GM10847 (cell line): ENCODE measurements around the gene FREY1.

ENCODE experiments used
- POLR2A ChIP-seq: IDR thresholded peaks from 2 replicates; pipeline ENCODE4 v1.6.1; 2011; ENCODE audit not compliant: insufficient read length; ENCODE audit errors: extremely low read depth

The FREY1 gene

DNA sequence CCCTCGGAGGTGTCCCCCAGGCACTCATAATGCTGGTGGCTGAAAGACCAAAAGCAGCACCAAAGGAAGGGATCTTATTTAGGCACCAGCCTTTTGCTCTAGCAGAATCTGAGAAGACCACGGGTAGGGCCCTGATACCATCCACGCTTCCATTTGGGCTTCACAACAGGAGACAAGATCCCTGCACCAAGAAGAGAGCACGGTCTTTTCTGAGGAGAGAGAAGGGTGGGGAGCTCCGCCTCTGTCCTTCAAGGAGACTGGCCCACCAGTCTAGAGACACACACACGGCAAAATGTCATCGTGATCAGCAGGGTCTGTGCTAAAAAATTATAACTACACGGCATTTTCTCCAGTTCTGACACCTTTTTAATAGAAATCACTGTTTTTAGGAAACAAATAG is 25.1 kb upstream of the FREY1 start:
- TF ChIP-seq POLR2A: no peak

DNA sequence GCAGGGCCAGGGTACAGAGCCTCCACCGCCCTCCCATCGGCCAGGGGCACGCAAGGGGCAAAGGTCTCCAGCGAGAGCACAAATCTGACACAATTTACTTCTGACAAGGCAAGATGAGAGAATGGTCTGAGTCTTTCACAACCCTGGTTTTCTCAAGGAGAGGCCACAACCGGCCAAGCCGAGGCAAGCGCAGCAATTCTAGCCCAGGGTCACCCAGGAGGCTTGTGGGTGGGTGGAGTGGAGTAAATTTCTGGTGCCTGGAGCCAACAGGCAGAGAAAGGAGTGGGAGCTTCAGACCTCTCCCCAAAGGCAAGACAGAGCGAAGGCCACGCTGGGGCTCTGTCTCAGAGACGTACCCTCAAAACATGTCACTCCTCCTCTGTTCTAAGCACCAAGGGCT is 24.7 kb upstream of the FREY1 start:
- TF ChIP-seq POLR2A: no peak

DNA sequence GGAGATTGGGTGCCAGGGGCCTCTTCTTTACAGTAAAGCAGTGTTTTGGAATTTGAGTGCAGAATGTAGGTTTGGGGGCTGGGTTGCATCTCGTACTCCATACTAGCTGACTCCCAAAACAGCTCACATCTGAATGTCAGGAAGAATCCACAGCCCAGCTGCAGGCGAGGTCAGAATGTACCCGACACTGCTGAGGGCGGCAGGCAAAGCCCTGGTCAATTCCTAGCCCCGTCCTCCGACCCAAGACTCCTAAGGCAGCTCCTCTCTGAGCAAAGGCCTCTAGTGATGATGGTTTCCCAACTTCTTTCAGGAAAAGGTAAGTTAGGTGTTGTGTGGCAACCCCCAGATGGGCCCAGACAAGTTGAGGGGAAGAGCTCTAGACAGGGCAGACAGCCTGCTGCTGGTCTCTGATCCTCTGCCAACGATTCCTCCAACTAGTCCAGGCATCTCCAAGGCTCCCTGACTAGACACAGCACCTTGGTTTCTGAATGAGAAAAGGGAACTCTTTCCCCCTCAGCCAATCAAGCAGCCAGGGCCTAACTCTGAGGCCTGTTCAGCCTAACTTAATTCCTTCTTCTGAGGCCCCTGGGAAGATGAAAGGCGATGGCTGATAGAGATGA is 24.0 kb upstream of the FREY1 start:
- no peak for TF ChIP-seq POLR2A

DNA sequence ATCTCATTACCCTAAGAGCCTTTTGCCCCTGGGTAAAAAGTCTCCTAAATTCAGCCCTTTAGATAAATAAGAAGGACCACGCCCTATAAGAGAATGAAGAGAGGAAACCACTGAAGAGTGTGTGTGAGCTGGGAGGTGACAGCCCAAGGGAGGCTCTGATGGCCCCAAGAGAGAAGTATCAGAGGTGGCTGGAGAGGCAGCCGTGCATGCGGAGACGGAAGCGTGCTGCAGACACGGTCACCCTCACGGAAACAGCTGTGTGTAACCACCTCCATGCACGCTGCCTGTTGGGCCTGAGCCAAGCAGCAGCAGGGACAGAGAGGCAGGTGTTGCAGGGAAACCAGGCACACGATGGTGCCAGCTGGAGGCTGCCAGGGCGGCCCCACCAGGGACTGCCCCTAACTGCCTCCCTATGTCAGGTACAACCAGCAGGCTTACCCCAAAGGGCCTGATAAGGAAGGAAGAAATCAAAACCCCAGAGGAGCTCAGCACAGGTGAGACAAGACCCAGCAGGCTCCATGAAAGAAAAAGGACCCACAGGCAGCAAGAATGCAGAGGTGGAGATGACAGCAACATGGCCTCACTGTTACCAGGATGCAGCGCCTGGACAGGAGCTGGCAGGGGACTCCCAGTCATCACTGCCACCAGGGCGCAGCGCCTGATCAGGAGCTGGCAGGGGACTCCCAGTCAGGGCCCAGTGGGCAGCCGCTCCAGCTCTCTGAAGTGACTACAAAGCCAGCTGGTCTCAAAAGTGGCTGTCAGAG is 23.1 kb upstream of the FREY1 start:
- TF ChIP-seq POLR2A: no peak

DNA sequence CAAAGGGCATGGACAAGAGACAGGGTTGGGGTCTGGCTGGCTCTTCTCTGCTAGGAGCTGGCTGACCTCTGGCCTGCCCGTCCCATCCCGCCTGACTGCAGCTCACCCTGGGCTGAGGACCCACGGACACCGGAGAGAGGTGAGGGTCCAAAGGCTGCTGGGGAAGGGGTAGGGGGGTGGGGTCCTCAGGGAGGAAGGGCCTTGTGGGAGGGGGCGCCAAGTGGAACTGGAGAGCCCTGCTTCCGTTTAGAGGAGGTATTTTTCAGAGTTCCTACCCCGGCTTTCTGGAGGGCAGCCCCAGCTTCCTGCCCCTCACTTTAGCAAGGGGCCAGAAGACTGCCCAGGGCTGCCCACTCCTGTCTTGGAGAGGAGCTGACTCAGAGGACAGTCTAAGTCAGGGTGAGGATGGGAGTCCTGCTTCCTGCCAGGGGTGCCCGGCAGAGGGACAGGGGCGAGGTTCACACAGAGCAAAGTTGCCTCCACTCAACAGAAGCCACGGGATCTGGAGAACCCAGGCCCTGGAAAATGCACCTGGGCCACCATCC is 22.5 kb upstream of the FREY1 start:
- no peak for TF ChIP-seq POLR2A

DNA sequence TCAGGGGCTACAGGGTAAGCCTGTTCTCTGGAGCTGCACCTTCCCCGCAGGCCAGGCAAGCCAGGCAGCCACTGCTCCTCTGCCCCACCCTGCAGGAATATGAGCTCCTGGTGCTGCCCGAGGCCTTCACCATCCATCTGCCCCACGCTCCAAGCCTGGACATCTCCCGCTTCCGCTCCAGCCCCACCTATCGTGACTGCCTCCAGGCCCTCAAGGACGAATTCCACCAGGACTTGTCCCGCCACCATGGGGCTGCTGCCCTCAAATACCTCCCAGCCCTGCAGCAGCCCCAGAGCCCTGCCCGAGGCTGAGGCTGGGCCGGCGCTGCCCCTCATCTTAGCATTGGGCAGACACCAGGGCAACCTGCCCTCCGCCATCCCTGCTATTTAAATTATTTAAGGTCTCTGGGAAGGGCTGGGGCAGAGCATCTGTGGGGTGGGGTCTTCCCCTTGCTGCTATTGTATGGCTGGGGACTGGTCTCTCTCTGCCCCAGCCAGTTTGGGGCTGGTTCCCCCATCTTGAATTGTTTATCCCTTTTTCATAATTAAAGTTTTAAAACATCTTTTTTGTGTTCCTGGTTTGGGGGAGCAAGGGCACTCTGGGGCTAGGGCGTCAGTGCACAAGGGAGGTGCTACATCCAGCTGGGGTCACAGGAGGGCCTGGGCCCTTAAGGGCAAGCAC is 21.6 kb upstream of the FREY1 start:
- TF ChIP-seq POLR2A: no peak

DNA sequence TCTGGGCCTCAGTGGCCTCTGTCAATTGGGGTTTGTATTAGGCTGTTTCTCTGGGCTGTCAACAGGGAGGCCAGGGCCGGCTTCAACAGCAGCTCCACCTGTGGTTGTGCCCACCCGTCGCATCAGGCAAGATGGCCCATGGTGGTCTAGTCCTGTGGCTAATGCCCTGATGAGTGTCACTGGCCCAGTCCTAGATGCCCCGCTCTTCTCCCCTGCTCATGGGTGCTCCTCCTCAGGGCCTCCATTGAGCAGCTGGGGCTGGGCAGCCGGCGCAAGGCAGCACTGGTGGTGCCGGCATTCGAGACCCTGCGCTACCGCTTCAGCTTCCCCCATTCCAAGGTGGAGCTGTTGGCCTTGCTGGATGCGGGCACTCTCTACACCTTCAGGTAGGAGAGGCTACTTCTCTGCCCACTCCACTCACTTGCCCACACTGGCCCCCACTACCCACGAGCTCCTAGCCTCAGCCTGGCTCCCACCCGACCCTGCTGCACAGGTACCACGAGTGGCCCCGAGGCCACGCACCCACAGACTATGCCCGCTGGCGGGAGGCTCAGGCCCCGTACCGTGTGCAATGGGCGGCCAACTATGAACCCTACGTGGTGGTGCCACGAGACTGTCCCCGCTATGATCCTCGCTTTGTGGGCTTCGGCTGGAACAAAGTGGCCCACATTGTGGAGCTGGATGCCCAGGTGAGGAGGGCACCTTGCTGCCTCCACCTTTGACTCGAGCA is 20.8 kb upstream of the FREY1 start:
- TF ChIP-seq POLR2A: no peak

DNA sequence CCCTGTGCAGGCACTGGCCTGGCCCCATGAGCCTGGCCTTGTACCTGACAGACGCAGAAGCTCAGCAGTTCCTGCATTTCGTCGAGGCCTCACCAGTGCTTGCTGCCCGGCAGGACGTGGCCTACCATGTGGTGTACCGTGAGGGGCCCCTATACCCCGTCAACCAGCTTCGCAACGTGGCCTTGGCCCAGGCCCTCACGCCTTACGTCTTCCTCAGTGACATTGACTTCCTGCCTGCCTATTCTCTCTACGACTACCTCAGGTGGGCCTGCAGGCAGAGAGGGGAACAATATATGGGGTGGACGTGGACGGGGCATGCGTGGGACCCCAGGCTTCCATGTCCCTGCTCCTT is 20.2 kb upstream of the FREY1 start:
- TF ChIP-seq POLR2A: no peak

DNA sequence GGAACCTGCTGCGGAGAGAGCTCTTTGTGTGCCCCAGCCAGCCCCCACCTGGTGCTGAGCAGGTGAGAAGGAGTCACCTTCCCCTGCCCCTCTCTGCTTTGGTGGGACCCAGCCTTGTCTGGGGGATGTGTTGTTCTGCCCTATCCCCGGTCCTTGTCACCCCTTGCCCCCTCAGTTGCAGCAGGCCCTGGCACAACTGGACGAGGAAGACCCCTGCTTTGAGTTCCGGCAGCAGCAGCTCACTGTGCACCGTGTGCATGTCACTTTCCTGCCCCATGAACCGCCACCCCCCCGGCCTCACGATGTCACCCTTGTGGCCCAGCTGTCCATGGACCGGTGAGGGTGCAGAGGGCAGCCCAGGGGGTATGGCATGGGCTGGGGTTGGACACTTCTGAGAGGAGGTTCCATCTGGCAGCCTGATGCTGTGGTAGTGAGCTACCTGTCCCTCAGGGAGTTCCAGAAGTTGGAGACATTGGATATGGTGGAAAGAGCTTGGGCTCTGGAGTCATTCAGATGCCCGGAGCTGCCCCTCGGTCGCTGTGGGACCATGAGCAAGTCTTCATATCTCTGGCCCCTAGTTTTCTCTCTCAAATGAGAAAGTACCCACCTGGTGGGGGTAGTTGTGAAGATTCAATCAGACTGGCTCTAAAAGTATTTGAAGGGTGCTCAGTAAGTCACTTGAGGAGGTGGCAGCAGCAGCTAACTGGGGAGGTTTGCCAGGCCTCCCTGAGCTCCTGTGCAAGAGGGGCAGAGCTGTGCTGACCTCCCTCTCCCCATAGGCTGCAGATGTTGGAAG is 19.7 kb upstream of the FREY1 start:
- no peak for TF ChIP-seq POLR2A

DNA sequence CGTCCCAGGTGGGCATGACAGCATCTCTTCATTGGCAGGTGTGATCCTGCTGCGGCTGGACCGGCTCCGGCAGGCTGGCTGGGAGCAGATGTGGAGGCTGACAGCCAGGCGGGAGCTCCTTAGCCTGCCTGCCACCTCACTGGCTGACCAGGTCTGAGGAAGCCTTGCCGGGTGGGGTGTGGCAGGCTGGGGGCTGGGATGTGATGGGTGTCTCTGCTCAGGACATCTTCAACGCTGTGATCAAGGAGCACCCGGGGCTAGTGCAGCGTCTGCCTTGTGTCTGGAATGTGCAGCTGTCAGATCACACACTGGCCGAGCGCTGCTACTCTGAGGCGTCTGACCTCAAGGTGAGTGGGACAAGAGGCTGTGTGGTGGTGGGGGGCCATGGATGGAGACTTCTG is 18.9 kb upstream of the FREY1 start:
- no peak for TF ChIP-seq POLR2A

DNA sequence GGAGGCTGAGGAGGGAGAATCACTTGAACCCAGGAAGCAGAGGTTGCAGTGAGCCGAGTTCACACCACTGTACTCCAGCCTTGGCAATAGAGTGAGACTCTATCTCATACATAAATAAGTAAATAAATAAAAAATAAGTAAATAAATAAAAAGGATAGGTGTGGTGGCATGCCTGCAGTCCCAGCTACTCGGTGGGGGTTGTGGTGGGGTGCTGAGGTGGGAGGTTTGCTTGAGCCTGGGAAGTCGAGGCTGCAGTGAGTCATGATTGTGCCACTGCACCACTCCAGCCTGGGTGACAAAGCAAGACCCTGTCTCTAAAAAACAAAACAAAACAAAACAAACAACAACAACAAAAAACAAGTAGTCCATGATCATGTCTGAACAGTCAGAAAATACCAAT is 18.5 kb upstream of the FREY1 start:
- no peak for TF ChIP-seq POLR2A

DNA sequence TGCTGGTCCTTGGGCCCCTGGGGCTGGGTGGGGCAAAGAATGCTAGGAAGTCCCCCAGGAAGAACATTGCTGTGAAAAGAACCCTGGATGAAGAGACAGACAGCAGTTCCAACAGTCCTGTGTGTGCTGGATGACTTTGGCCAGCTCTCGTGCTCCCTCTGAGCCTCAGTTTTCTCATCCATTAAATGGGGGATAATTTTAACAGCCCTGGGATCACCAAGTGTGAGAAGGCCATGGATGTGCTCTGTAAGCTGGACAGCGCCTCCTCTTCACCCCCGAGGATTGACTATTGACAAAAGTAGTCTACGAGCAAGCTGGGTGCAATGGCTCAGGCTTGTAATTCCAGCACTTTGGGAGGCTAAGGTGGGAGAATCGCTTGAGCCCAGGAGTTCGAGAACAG is 17.9 kb upstream of the FREY1 start:
- TF ChIP-seq POLR2A: no peak

DNA sequence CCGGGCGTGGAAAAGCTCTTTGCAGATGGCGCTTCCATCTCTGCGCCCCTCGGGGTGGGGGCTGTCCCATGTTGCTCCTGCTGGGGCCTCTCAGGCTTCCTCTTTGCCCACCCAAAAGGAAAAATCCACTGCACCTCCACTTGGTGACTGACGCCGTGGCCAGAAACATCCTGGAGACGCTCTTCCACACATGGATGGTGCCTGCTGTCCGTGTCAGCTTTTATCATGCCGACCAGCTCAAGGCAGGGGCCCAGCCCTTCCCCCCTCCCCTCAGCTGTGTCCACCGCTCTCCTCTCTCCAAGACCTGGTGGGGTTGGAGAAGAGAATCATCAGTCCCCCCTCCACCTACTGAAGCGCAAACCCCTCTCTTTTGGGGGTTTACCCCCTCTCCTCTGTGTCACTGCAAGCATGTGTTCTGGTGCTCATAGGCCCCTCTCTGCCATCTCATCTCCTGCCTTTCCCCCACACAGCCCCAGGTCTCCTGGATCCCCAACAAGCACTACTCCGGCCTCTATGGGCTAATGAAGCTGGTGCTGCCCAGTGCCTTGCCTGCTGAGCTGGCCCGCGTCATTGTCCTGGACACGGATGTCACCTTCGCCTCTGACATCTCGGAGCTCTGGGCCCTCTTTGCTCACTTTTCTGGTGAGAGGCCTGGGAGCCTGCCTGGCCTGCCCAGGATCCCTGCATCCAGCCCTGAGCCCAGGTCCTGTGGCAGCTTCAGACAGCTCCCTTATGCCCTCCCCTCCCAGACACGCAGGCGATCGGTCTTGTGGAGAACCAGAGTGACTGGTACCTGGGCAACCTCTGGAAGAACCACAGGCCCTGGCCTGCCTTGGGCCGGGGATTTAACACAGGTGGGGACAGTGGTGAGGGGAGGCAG is 17.2 kb upstream of the FREY1 start:
- no peak for TF ChIP-seq POLR2A
